ENCODE data around the gene WDR45. TPM values are rescaled to one million over a fixed set of nuclear protein-coding genes. Genes with fewer than 3 reads are reported as not detected.

WDR45 gene
- total RNA-seq, 1 experiment from 2014 or later, result 31.5 TPM

DNA sequence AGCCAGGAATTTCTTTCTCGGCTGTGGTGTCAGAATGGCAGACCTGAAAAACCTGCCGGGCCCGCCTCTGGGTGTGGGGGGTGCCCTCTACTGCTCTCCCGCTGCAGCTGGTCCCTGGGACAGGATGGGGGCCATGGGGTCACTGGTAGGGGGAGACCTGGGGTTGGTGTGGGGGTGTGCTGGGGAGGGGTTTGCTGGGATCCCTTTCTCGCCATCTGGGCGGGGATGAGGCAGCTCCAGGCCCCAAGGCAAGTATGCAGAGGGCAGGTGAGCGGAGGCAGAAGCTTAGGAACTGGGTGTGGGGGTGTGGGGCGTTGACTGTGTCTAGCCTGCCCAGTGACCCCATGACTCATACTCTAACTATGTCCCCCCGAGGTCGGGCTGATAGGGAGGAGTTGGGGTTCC, 20.0 kb downstream of the WDR45 start:
- Histone ChIP-seq H3K27me3 (ENCODE audit: insufficient read depth, low read length) (no peaks in the 10 kb centered on the region), H3K23me2 (ENCODE audit: insufficient read length, low read depth, low read length, poor library complexity, severe bottlenecking) (peaks cover 2% of the 10 kb centered on the region), H3K27ac (ENCODE audit: insufficient read length, low read depth, low read length) (no peak overlapping the region), H3K4me1 (ENCODE audit: insufficient read depth, low read length) (no peaks in the 10 kb centered on the region; the same call in 1 of the 2 replicates), H3K23ac (ENCODE audit: insufficient read length, low read depth, low read length) (no peak overlapping the region), H3K4me2 (ENCODE audit: insufficient read depth, insufficient read length, low read length) (peak overlapping the region; percentile 87), H4K8ac (replicated peaks; ENCODE audit: insufficient read length, low read depth, low read length) (no peak overlapping the region), H2BK120ac (ENCODE audit: low read depth, low read length, poor library complexity, severe bottlenecking) (no peak overlapping the region), H3K56ac (ENCODE audit: insufficient read length, low read depth, low read length) (no peak overlapping the region), H3K9me3 (ENCODE audit: control insufficient read depth, low read depth, low read length) (no peaks in the 10 kb centered on the region), H4K91ac (ENCODE audit: insufficient read length, low read depth, low read length) (no peak overlapping the region), H2AFZ (ENCODE audit: low read length) (no peak overlapping the region), H2BK15ac (ENCODE audit: low read depth, low read length) (no peak overlapping the region), H3T11ph (ENCODE audit: low read length) (no peak overlapping the region), H2BK12ac (ENCODE audit: insufficient read length, low read depth, low read length) (no peak overlapping the region), H3K18ac (ENCODE audit: insufficient read length, low read depth, low read length) (no peak overlapping the region), H3K4ac (ENCODE audit: low read depth, low read length) (no peak overlapping the region), H2BK20ac (ENCODE audit: low read depth, low read length, poor library complexity, severe bottlenecking) (no peak overlapping the region), H2AK5ac (ENCODE audit: insufficient read length, low read length) (no peak overlapping the region), H3K14ac (ENCODE audit: insufficient read depth, low read length) (no peak overlapping the region), H4K5ac (ENCODE audit: insufficient read length, low read depth, low read length) (no peak overlapping the region), H3K9ac (ENCODE audit: extremely low read depth, insufficient read length, low read length) (peak overlapping the region; percentile 30), H3K79me2 (ENCODE audit: insufficient read depth, low read length) (peaks cover 6% of the 10 kb centered on the region), H4K20me1 (ENCODE audit: control insufficient read depth, insufficient read depth, insufficient read length) (no peaks in the 10 kb centered on the region), H2BK5ac (ENCODE audit: insufficient read length, low read length) (no peak overlapping the region), H3K79me1 (ENCODE audit: insufficient read depth, low read depth, low read length, poor library complexity, severe bottlenecking) (peaks cover 2% of the 10 kb centered on the region)
- no peak overlapping the region; a peak in 1 of 7 replicates for H3K27ac Mint-ChIP-seq
- H3K9me3 Mint-ChIP-seq, result peaks cover 72 to 89% of the 10 kb centered on the region in 2 experiments
- DNase-seq, result no peak
- no CpG with 5 or more reads among the region's 10 CpGs for WGBS (ENCODE audit: extremely low coverage, insufficient read length, low lambda C conversion rate)
- no peak for TF ChIP-seq CTCF (conservative IDR thresholded peaks at IDR 0.05)
- peaks cover 8 to 12% of the 10 kb centered on the region in 2 experiments; a peak in 3 of 4 replicates for H3K4me1 Mint-ChIP-seq
- H3K36me3 Mint-ChIP-seq (ENCODE audit: insufficient read depth in 1 of 3, low read depth in 3 of 3), result peaks cover 17 to 36% (median 22%) of the 10 kb centered on the region in 3 experiments
- no peaks in the 10 kb centered on the region for H3K27me3 Mint-ChIP-seq (ENCODE audit: low read depth)
- peak overlapping the region; percentile 74 to 78 for H3K4me3 Mint-ChIP-seq

All from H9 (cell line).